SU-DHL-6 (cell line): Measurements from ENCODE around the gene FCAMR.

Experiments
- EZH2phosphoT487 ChIP-seq: fragments of 200-600 bp; sonication (generic), shearing (Covaris generic); conservative IDR thresholded peaks from 2 replicates; pipeline ENCODE4 v1.6.1; 2018; ENCODE audit warnings: mild to moderate bottlenecking, antibody characterized with exemption, low read length, moderate library complexity, mixed read lengths
- TF ChIP-seq, protein P1 (sequence below): fragments of 200-600 bp; sonication (generic); IDR thresholded peaks from one replicate; pipeline ENCODE4 v1.5.1; 2017; ENCODE audit warnings: antibody characterized with exemption, mild to moderate bottlenecking, low read length, moderate library complexity; ENCODE audit not compliant: insufficient read depth, poor library complexity, severe bottlenecking

GRCh38 chr1:207017615-207018559 lies 47.6 kb upstream of the FCAMR start:
- TF ChIP-seq, protein P1, sequence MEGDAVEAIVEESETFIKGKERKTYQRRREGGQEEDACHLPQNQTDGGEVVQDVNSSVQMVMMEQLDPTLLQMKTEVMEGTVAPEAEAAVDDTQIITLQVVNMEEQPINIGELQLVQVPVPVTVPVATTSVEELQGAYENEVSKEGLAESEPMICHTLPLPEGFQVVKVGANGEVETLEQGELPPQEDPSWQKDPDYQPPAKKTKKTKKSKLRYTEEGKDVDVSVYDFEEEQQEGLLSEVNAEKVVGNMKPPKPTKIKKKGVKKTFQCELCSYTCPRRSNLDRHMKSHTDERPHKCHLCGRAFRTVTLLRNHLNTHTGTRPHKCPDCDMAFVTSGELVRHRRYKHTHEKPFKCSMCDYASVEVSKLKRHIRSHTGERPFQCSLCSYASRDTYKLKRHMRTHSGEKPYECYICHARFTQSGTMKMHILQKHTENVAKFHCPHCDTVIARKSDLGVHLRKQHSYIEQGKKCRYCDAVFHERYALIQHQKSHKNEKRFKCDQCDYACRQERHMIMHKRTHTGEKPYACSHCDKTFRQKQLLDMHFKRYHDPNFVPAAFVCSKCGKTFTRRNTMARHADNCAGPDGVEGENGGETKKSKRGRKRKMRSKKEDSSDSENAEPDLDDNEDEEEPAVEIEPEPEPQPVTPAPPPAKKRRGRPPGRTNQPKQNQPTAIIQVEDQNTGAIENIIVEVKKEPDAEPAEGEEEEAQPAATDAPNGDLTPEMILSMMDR = no peak
- no peak for TF ChIP-seq EZH2phosphoT487
